Gastrocnemius medialis (tissue), 4 donors: Measurements from ENCODE around the gene GPHN. TPM values are rescaled to one million over a fixed set of nuclear protein-coding genes. Genes with fewer than 3 reads are reported as not detected.
"Not testable (repeated sequence)": the region's sequence is repeated elsewhere in the genome, so short reads cannot be mapped to it uniquely, and the experiment has no call there.

Experiments
- ATAC-seq, 2 donors: fragments of 150-250 bp; one replicate each; pipeline ENCODE4 v1.9.1; 2016
- DNase-seq, 2 donors: peaks; one replicate each; pipeline ENCODE4 v3.0.0-alpha.2; 2019
- H3K27ac ChIP-seq, 4 donors: fragments of 200-600 bp; sonication (generic); 1 replicate in 1 of 4; 2 replicates in 3 of 4; pipeline ENCODE4 v1.5.1; 2016 to 2018; ENCODE audit warnings: mild to moderate bottlenecking in 2 of 4, moderate library complexity in 1 of 4
- H3K27me3 ChIP-seq, 3 donors: fragments of 200-600 bp; sonication (generic) in 2 of 3; 1 replicate in 1 of 3; 2 replicates in 2 of 3; pipeline versions ENCODE4 v1.5.1 to v1.6.0; 2016 to 2019; ENCODE audit warnings: mild to moderate bottlenecking in 1 of 3, moderate library complexity in 1 of 3
- H3K36me3 ChIP-seq, 2 donors: fragments of 200-600 bp; sonication (generic) in 1 of 2; one replicate each; pipeline ENCODE4 v1.5.1; 2017 to 2018
- H3K4me1 ChIP-seq, 2 donors: fragments of 200-600 bp; sonication (generic) in 1 of 2; one replicate each; pipeline ENCODE4 v1.5.1; 2016 to 2017; ENCODE audit warnings: mild to moderate bottlenecking in 2 of 2
- H3K4me3 ChIP-seq, 4 donors: fragments of 200-600 bp; sonication (generic) in 3 of 4; 1 replicate in 1 of 4; 2 replicates in 3 of 4; pipeline ENCODE4 v1.5.1; 2016 to 2019; ENCODE audit warnings: mild to moderate bottlenecking in 2 of 4
- H3K9me3 ChIP-seq, 3 donors: fragments of 200-600 bp; sonication (generic) in 2 of 3; 1 replicate in 1 of 3; 2 replicates in 2 of 3; pipeline ENCODE4 v1.5.1; 2016 to 2019
- CTCF ChIP-seq, 5 experiments: fragments of 450-650 bp in 3 of 5; fragments of 200-600 bp in 2 of 5; sonication (generic) in 2 of 5; IDR thresholded peaks in 4 of 5; conservative IDR thresholded peaks in 1 of 5; 1 replicate in 4 of 5; 2 replicates in 1 of 5; pipeline ENCODE4 v1.5.1; 2016 to 2019; ENCODE audit warnings: antibody characterized with exemption in 5 of 5, mild to moderate bottlenecking in 3 of 5, moderate library complexity in 3 of 5
- POLR2A ChIP-seq, 2 donors: fragments of 450-650 bp; IDR thresholded peaks; one replicate each; pipeline ENCODE4 v1.6.1; 2017; ENCODE audit warnings: antibody characterized with exemption in 2 of 2, mild to moderate bottlenecking in 2 of 2, moderate library complexity in 2 of 2
- in situ Hi-C, 4 donors: fragments of 200-750 bp; cut with MboI; loops; one replicate each; pipeline versions ENCODE4 v1.15.0 to v1.8.0; 2017; ENCODE audit warnings: low sequenced_read_pairs in 4 of 4
- intact Hi-C: fragments of 100-400 bp; cut with DNase I; formaldehyde crosslinking; loops from one replicate; pipeline ENCODE4 v1.15.1; 2023; ENCODE audit warnings: low total_unique reads
- total RNA-seq, 4 donors: library from RNA; depleted of rRNA; stranded (reverse); fragments of >200 nt; gene quantifications; one replicate each; pipeline versions ENCODE4 v1.1.0 to v1.2.3, GENCODE V29; 2016

The GPHN gene
- total RNA-seq, 4 donors from 2014 or later: 10.3 to 33.3 (median 23.5) TPM

- intact Hi-C loops: loop anchor here (5.0 kb wide), 2 partner anchors 51 to 71 kb away; no protein-coding TSS in a partner anchor
- H3K36me3 ChIP-seq: no peaks in the 10 kb centered on the region
- peaks cover 0 to 5% of the 10 kb centered on the region in 2 donors for H3K4me1 ChIP-seq
- TF ChIP-seq CTCF (IDR thresholded peaks at IDR 0.05 in 4 of 5, conservative IDR thresholded peaks at IDR 0.05 in 1 of 5) (no peak), POLR2A (IDR thresholded peaks at IDR 0.05) (no peak)
- H3K27me3 ChIP-seq: no peaks in the 10 kb centered on the region
- ATAC-seq (no peak), DNase-seq (no peak)
- H3K9me3 ChIP-seq: no peaks in the 10 kb centered on the region
- no peak overlapping the region for H3K27ac ChIP-seq
- H3K4me3 ChIP-seq: no peak overlapping the region
- in situ Hi-C loops: no loop called here
Observed at GRCh38 chr14:66496188-66496807, 11.6 kb upstream of the GPHN start.

- Histone ChIP-seq H3K27ac (no peak overlapping the region), H3K4me1 (peaks cover 0 to 5% of the 10 kb centered on the region in 2 donors), H3K36me3 (no peaks in the 10 kb centered on the region), H3K27me3 (no peaks in the 10 kb centered on the region), H3K4me3 (no peak overlapping the region), H3K9me3 (no peaks in the 10 kb centered on the region)
- ATAC-seq (no peak), DNase-seq (no peak)
- in situ Hi-C loops (no loop called here), intact Hi-C loops (loop anchor here (5.0 kb wide), 2 partner anchors 50 to 70 kb away; no protein-coding TSS in a partner anchor)
- TF ChIP-seq CTCF (IDR thresholded peaks at IDR 0.05 in 4 of 5, conservative IDR thresholded peaks at IDR 0.05 in 1 of 5) (no peak), POLR2A (IDR thresholded peaks at IDR 0.05) (no peak)
Observed at GRCh38 chr14:66496911-66497310, 11.0 kb upstream of the GPHN start.

- intact Hi-C loops (loop anchor here (5.0 kb wide), 2 partner anchors 49 to 69 kb away; no protein-coding TSS in a partner anchor), in situ Hi-C loops (no loop called here)
- TF ChIP-seq POLR2A (IDR thresholded peaks at IDR 0.05) (no peak), CTCF (IDR thresholded peaks at IDR 0.05 in 4 of 5, conservative IDR thresholded peaks at IDR 0.05 in 1 of 5) (no peak)
Observed at GRCh38 chr14:66498311-66498710, 9.6 kb upstream of the GPHN start.

GRCh38 chr14:66501592-66501991, 6.4 kb upstream of the GPHN start:
- TF ChIP-seq CTCF (IDR thresholded peaks at IDR 0.05 in 4 of 5, conservative IDR thresholded peaks at IDR 0.05 in 1 of 5): no peak
- no peak for TF ChIP-seq POLR2A (IDR thresholded peaks at IDR 0.05)
- no peaks in the 10 kb centered on the region for H3K9me3 ChIP-seq
- H3K4me3 ChIP-seq: no peak overlapping the region
- no peak overlapping the region for H3K27ac ChIP-seq
- peaks cover 1 to 4% of the 10 kb centered on the region in 2 donors for H3K4me1 ChIP-seq
- DNase-seq (no peak), ATAC-seq (no peak)
- no peaks in the 10 kb centered on the region for H3K36me3 ChIP-seq
- no peaks in the 10 kb centered on the region for H3K27me3 ChIP-seq
- intact Hi-C loops (loop anchor here (10.0 kb wide), 1 partner anchor 143 kb away; no protein-coding TSS in a partner anchor), in situ Hi-C loops (no loop called here)

More at GRCh38 chr14:66498311-66498710, 9.6 kb upstream of the GPHN start:
- peaks cover 0 to 5% of the 10 kb centered on the region in 2 donors for H3K4me1 ChIP-seq
- no peak overlapping the region for H3K4me3 ChIP-seq
- no peak overlapping the region for H3K27ac ChIP-seq
- H3K27me3 ChIP-seq: no peaks in the 10 kb centered on the region
- no peak for ATAC-seq
- no peaks in the 10 kb centered on the region for H3K36me3 ChIP-seq
- H3K9me3 ChIP-seq: no peaks in the 10 kb centered on the region
- no peak for DNase-seq

GRCh38 chr14:66502836-66503235, 5.1 kb upstream of the GPHN start:
- intact Hi-C loops: loop anchor here (10.0 kb wide), 1 partner anchor 142 kb away; no protein-coding TSS in a partner anchor
- H3K4me3 ChIP-seq, H3K36me3 ChIP-seq, H3K4me1 ChIP-seq, H3K27me3 ChIP-seq, ATAC-seq, in situ Hi-C loops, DNase-seq, H3K9me3 ChIP-seq: not testable (repeated sequence)
- H3K27ac ChIP-seq: peak overlapping the region in 1 of 4 donors; percentile 33
